C4-2B (cell line): ENCODE results near the gene ACER1.

ENCODE experiments used
- CTCF ChIP-seq: fragments of 450-650 bp; conservative IDR thresholded peaks from 2 replicates; pipeline ENCODE4 v1.5.1; 2017; ENCODE audit warnings: mild to moderate bottlenecking
- ZFX ChIP-seq: fragments of 450-650 bp; IDR thresholded peaks from 2 replicates; pipeline ENCODE4 v1.6.1; 2017

DNA sequence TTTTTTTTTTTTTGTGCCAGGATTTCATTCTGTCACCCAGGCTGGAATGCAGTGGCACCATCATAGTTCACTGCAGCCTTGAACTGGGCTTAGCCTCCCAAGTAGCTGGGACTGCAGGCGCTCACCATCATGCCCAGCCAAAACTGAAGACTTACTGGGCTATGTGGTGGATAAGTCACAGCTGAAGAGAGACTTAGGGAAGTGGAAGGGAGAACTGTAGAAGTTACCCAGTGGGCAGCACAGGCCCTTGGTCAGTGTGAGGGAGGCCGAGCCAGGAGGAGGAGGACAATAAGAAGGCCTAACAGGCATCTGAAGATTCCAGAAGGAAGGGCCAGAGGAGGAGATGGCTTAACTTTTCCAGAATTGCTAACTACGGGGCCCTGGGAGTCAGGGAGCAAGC is 46.3 kb upstream of the ACER1 start:
- TF ChIP-seq CTCF (no peak), ZFX (no peak)
